Naive thymus-derived CD4-positive, alpha-beta T cell (primary cell): ENCODE results near the gene FHIT. TPM values are rescaled to one million over a fixed set of nuclear protein-coding genes. Genes with fewer than 3 reads are reported as not detected.

ENCODE experiments used
- ATAC-seq: fragments of 150-1000 bp; cut with Tn5 transposase; 2 replicates; pipeline ENCODE4 v1.10.0; 2021; ENCODE audit warnings: mild to moderate bottlenecking, moderate library complexity
- CTCF ChIA-PET: fragments of 350-600 bp; sonication (Branson Sonifier 250); formaldehyde crosslinking; loops from one replicate; lab custom pipeline; 2021; ENCODE audit warnings: antibody characterized with exemption; lab: Charles Lee
- POLR2A ChIA-PET: fragments of 350-600 bp; sonication (Branson Sonifier 250); formaldehyde crosslinking; loops from one replicate; lab custom pipeline; 2021; ENCODE audit warnings: antibody characterized with exemption, inconsistent platforms; lab: Charles Lee
- DNase-seq, 9 donors: peaks; one replicate each; pipeline versions ENCODE4 v3.0.0 to v3.0.0-alpha.2; 2020 to 2022; ENCODE audit warnings: mixed read lengths in 1 of 9
- H3K27ac ChIP-seq: one replicate; pipeline ENCODE4 v1.7.0; 2013; ENCODE audit warnings: mild to moderate bottlenecking, low read depth, low read length, moderate library complexity
- H3K27me3 ChIP-seq, 2 donors: one replicate each; pipeline ENCODE4 v1.7.0; 2013; ENCODE audit warnings: low read length in 2 of 2, mild to moderate bottlenecking in 2 of 2, moderate library complexity in 2 of 2; ENCODE audit not compliant: control insufficient read depth in 2 of 2, insufficient read depth in 2 of 2
- H3K36me3 ChIP-seq, 3 experiments: 1 replicate in 2 of 3; 2 replicates in 1 of 3; pipeline ENCODE4 v1.7.0; 2013; ENCODE audit warnings: low read length in 3 of 3, mild to moderate bottlenecking in 3 of 3, moderate library complexity in 1 of 3; ENCODE audit not compliant: insufficient read depth in 3 of 3, control insufficient read depth in 2 of 3
- H3K4me1 ChIP-seq, 2 donors: one replicate each; pipeline ENCODE4 v1.7.0; 2013; ENCODE audit warnings: low read length in 2 of 2, mild to moderate bottlenecking in 2 of 2, moderate library complexity in 1 of 2; ENCODE audit not compliant: control insufficient read depth in 2 of 2, insufficient read depth in 2 of 2
- H3K4me3 ChIP-seq: 2 replicates; pipeline ENCODE4 v1.7.0; 2013; ENCODE audit warnings: mild to moderate bottlenecking, low read length
- H3K9me3 ChIP-seq, 3 experiments: 1 replicate in 2 of 3; 2 replicates in 1 of 3; pipeline ENCODE4 v1.7.0; 2013; ENCODE audit warnings: low read length in 3 of 3; ENCODE audit not compliant: control insufficient read depth in 2 of 3
- H3K27ac Mint-ChIP-seq, 9 donors: one replicate each; pipeline ENCODE4 v1.8.0; 2020 to 2022; ENCODE audit warnings: mixed read lengths in 9 of 9, mild to moderate bottlenecking in 8 of 9, moderate library complexity in 5 of 9, inconsistent platforms in 2 of 9
- H3K27me3 Mint-ChIP-seq, 5 donors: one replicate each; pipeline ENCODE4 v1.8.0; 2021 to 2022; ENCODE audit warnings: mixed read lengths in 5 of 5, mild to moderate bottlenecking in 1 of 5
- H3K36me3 Mint-ChIP-seq, 5 donors: one replicate each; pipeline ENCODE4 v1.8.0; 2020 to 2022; ENCODE audit warnings: mixed read lengths in 5 of 5, mild to moderate bottlenecking in 3 of 5, inconsistent platforms in 1 of 5
- H3K4me1 Mint-ChIP-seq, 7 donors: one replicate each; pipeline ENCODE4 v1.8.0; 2020 to 2022; ENCODE audit warnings: mixed read lengths in 7 of 7, mild to moderate bottlenecking in 3 of 7, inconsistent platforms in 1 of 7
- H3K4me3 Mint-ChIP-seq, 10 donors: one replicate each; pipeline ENCODE4 v1.8.0; 2020 to 2022; ENCODE audit warnings: mild to moderate bottlenecking in 10 of 10, mixed read lengths in 10 of 10, moderate library complexity in 6 of 10, inconsistent platforms in 2 of 10
- H3K9me3 Mint-ChIP-seq, 11 donors: one replicate each; pipeline ENCODE4 v1.8.0; 2020 to 2022; ENCODE audit warnings: mixed read lengths in 11 of 11, mild to moderate bottlenecking in 4 of 11, inconsistent platforms in 1 of 11, moderate library complexity in 1 of 11
- intact Hi-C, 2 donors: fragments of 100-400 bp; cut with micrococcal nuclease; formaldehyde crosslinking; loops; one replicate each; pipeline ENCODE4 v1.15.1; 2023
- polyA plus RNA-seq, 2 donors: library from polyadenylated mRNA; unstranded; fragments of 300-500 nt; fragmentation: Illumina TruSeq; gene quantifications; one replicate each; pipeline ENCODE4 v1.2.3, GENCODE V29; 2021
- total RNA-seq, 6 experiments: library from RNA in 5 of 6; stranded (reverse) in 5 of 6; gene quantifications; 1 replicate in 5 of 6; 2 replicates in 1 of 6; pipeline ENCODE4 v1.2.3 and lab custom pipeline; 2021 to 2026

FHIT gene
- total and polyA plus RNA-seq, 7 experiments from 2014 or later: 51.2 to 230 (median 152) TPM

- POLR2A ChIA-PET: no interaction called here
- Mint-ChIP-seq H3K4me1 (peaks cover 0 to 5% (median 0%) of the 10 kb centered on the region in 7 donors), H3K9me3 (peaks cover 0 to 38% (median 9%) of the 10 kb centered on the region in 11 donors)
Measured at GRCh38 chr3:60954048-60954447, 297.2 kb downstream of the FHIT start.

GRCh38 chr3:60953351-60953750, 297.9 kb downstream of the FHIT start:
- Mint-ChIP-seq H3K36me3 (peaks cover 0 to 7% (median 0%) of the 10 kb centered on the region in 5 donors), H3K27ac (peak overlapping the region in 1 of 9 donors; percentile 16), H3K9me3 (peaks cover 0 to 38% (median 9%) of the 10 kb centered on the region in 11 donors), H3K27me3 (no peaks in the 10 kb centered on the region), H3K4me1 (peaks cover 0 to 5% (median 3%) of the 10 kb centered on the region in 7 donors), H3K4me3 (no peak overlapping the region)
- Histone ChIP-seq H3K36me3 (no peaks in the 10 kb centered on the region), H3K9me3 (peaks cover 0 to 10% (median 0%) of the 10 kb centered on the region in 3 experiments), H3K27me3 (no peaks in the 10 kb centered on the region), H3K4me1 (no peaks in the 10 kb centered on the region), H3K27ac (no peak overlapping the region), H3K4me3 (no peak overlapping the region)
- ChIA-PET POLR2A (no interaction called here), CTCF (no interaction called here)
- intact Hi-C loops: no loop called here
- no peak for ATAC-seq
- no peak for DNase-seq

More at GRCh38 chr3:60954048-60954447, 297.2 kb downstream of the FHIT start:
- no peaks in the 10 kb centered on the region for H3K27me3 ChIP-seq
- no peak overlapping the region for H3K4me3 ChIP-seq
- peaks cover 0 to 10% (median 0%) of the 10 kb centered on the region in 3 experiments for H3K9me3 ChIP-seq
- intact Hi-C loops: no loop called here
- no peak for DNase-seq
- H3K27ac ChIP-seq: no peak overlapping the region
- Mint-ChIP-seq H3K27ac (no peak overlapping the region), H3K36me3 (peaks cover 0 to 7% (median 0%) of the 10 kb centered on the region in 5 donors), H3K4me3 (no peak overlapping the region), H3K27me3 (no peaks in the 10 kb centered on the region)
- H3K36me3 ChIP-seq: no peaks in the 10 kb centered on the region
- no peak for ATAC-seq
- CTCF ChIA-PET: no interaction called here
- no peaks in the 10 kb centered on the region for H3K4me1 ChIP-seq

- H3K27me3 ChIP-seq: no peaks in the 10 kb centered on the region
- ChIA-PET CTCF (no interaction called here), POLR2A (no interaction called here)
- H3K4me3 Mint-ChIP-seq: no peak overlapping the region
- peaks cover 0 to 5% (median 0%) of the 10 kb centered on the region in 7 donors for H3K4me1 Mint-ChIP-seq
- H3K27ac ChIP-seq: no peak overlapping the region
- peaks cover 0 to 30% (median 8%) of the 10 kb centered on the region in 11 donors for H3K9me3 Mint-ChIP-seq
- ATAC-seq: no peak
- H3K36me3 ChIP-seq: no peaks in the 10 kb centered on the region
- H3K27ac Mint-ChIP-seq: no peak overlapping the region
- peaks cover 0 to 7% (median 0%) of the 10 kb centered on the region in 5 donors for H3K36me3 Mint-ChIP-seq
- peaks cover 0 to 10% (median 0%) of the 10 kb centered on the region in 3 experiments for H3K9me3 ChIP-seq
- intact Hi-C loops: no loop called here
- no peak for DNase-seq
- H3K4me3 ChIP-seq: no peak overlapping the region
- H3K27me3 Mint-ChIP-seq: no peaks in the 10 kb centered on the region
- no peaks in the 10 kb centered on the region for H3K4me1 ChIP-seq
Measured at GRCh38 chr3:60952055-60952454, 299.2 kb downstream of the FHIT start.

GRCh38 chr3:60949146-60949545, 302.1 kb downstream of the FHIT start:
- H3K4me1 Mint-ChIP-seq: peaks cover 0 to 5% (median 0%) of the 10 kb centered on the region in 7 donors
- ChIA-PET POLR2A (no interaction called here), CTCF (no interaction called here)
- Histone ChIP-seq H3K4me1 (no peaks in the 10 kb centered on the region), H3K27me3 (no peaks in the 10 kb centered on the region), H3K36me3 (no peaks in the 10 kb centered on the region), H3K9me3 (no peaks in the 10 kb centered on the region), H3K4me3 (no peak overlapping the region), H3K27ac (no peak overlapping the region)
- no peak for DNase-seq
- H3K27me3 Mint-ChIP-seq: no peaks in the 10 kb centered on the region
- H3K36me3 Mint-ChIP-seq: peaks cover 0 to 7% (median 0%) of the 10 kb centered on the region in 5 donors
- ATAC-seq: no peak
- H3K9me3 Mint-ChIP-seq: peaks cover 0 to 3% (median 0%) of the 10 kb centered on the region in 11 donors
- H3K27ac Mint-ChIP-seq: no peak overlapping the region
- intact Hi-C loops: loop anchor here in 1 of 2 donors (5.0 to 10.0 kb wide), 2 partner anchors 952 to 1954 kb away; no protein-coding TSS in a partner anchor
- H3K4me3 Mint-ChIP-seq: no peak overlapping the region

GRCh38 chr3:60948488-60948887, 302.8 kb downstream of the FHIT start:
- Histone ChIP-seq H3K9me3 (no peaks in the 10 kb centered on the region), H3K36me3 (no peaks in the 10 kb centered on the region), H3K27ac (no peak overlapping the region), H3K27me3 (no peaks in the 10 kb centered on the region), H3K4me3 (no peak overlapping the region), H3K4me1 (no peaks in the 10 kb centered on the region)
- ATAC-seq (no peak), DNase-seq (peak in 3 of 9 donors; percentile 7 to 16 (median 11))
- intact Hi-C loops: loop anchor here in 1 of 2 donors (5.0 to 10.0 kb wide), 2 partner anchors 951 to 1954 kb away; no protein-coding TSS in a partner anchor
- Mint-ChIP-seq H3K9me3 (peaks cover 0 to 2% (median 0%) of the 10 kb centered on the region in 11 donors), H3K4me3 (no peak overlapping the region), H3K36me3 (peaks cover 0 to 7% (median 0%) of the 10 kb centered on the region in 5 donors), H3K27me3 (no peaks in the 10 kb centered on the region), H3K27ac (peak overlapping the region in 1 of 9 donors; percentile 53), H3K4me1 (peaks cover 0 to 5% (median 0%) of the 10 kb centered on the region in 7 donors)
- ChIA-PET POLR2A (interaction anchor here (0.7 kb wide), 1 partner anchor 1323 kb away, joined by 3 read pairs; no protein-coding TSS in a partner anchor), CTCF (no interaction called here)

GRCh38 chr3:60935709-60936108, 315.5 kb downstream of the FHIT start:
- H3K27me3 Mint-ChIP-seq: no peaks in the 10 kb centered on the region
- no peaks in the 10 kb centered on the region for H3K27me3 ChIP-seq
- ChIA-PET CTCF (no interaction called here), POLR2A (no interaction called here)
- H3K36me3 Mint-ChIP-seq: no peaks in the 10 kb centered on the region
- no peak overlapping the region for H3K4me3 Mint-ChIP-seq
- peak; percentile 34 for ATAC-seq
- intact Hi-C loops: no loop called here
- no peaks in the 10 kb centered on the region for H3K36me3 ChIP-seq
- H3K4me1 ChIP-seq: no peaks in the 10 kb centered on the region
- H3K27ac Mint-ChIP-seq: no peak overlapping the region
- peaks cover 0 to 4% (median 0%) of the 10 kb centered on the region in 7 donors for H3K4me1 Mint-ChIP-seq
- H3K9me3 ChIP-seq: no peaks in the 10 kb centered on the region
- H3K27ac ChIP-seq: no peak overlapping the region
- no peak for DNase-seq
- peaks cover 0 to 7% (median 0%) of the 10 kb centered on the region in 11 donors for H3K9me3 Mint-ChIP-seq
- no peak overlapping the region for H3K4me3 ChIP-seq

- H3K4me1 Mint-ChIP-seq: peaks cover 0 to 4% (median 0%) of the 10 kb centered on the region in 7 donors
Measured at GRCh38 chr3:60933824-60934223, 317.4 kb downstream of the FHIT start.

More at GRCh38 chr3:60933824-60934223, 317.4 kb downstream of the FHIT start:
- H3K9me3 Mint-ChIP-seq: peaks cover 0 to 7% (median 0%) of the 10 kb centered on the region in 11 donors
- H3K27me3 ChIP-seq: no peaks in the 10 kb centered on the region
- no peaks in the 10 kb centered on the region for H3K36me3 Mint-ChIP-seq
- DNase-seq (no peak), ATAC-seq (no peak)
- H3K4me3 ChIP-seq: no peak overlapping the region
- H3K27ac ChIP-seq: no peak overlapping the region
- no peaks in the 10 kb centered on the region for H3K9me3 ChIP-seq
- POLR2A ChIA-PET: no interaction called here
- H3K36me3 ChIP-seq: no peaks in the 10 kb centered on the region
- no peak overlapping the region for H3K4me3 Mint-ChIP-seq
- CTCF ChIA-PET: no interaction called here
- intact Hi-C loops: no loop called here
- H3K27me3 Mint-ChIP-seq: no peaks in the 10 kb centered on the region
- H3K27ac Mint-ChIP-seq: no peak overlapping the region
- H3K4me1 ChIP-seq: no peaks in the 10 kb centered on the region
